Mammary epithelial cell (primary cell): ENCODE results near the gene TOP3A.

Experiments
- CTCF ChIP-seq, 2 donors: IDR thresholded peaks in 1 of 2; conservative IDR thresholded peaks in 1 of 2; 2 replicates each; pipeline ENCODE4 v1.5.1; 2011 to 2012; ENCODE audit warnings: inconsistent platforms in 2 of 2, low read length in 2 of 2, mild to moderate bottlenecking in 2 of 2, control low read depth in 1 of 2, low read depth in 1 of 2; ENCODE audit not compliant: insufficient read depth in 1 of 2; ENCODE audit errors: extremely low read depth in 1 of 2
- EZH2 ChIP-seq: IDR thresholded peaks from 2 replicates; pipeline ENCODE4 v1.6.1; 2012; ENCODE audit warnings: low read length, inconsistent platforms, borderline replicate concordance

- TF ChIP-seq CTCF (conservative IDR thresholded peaks at IDR 0.05 in 1 of 2, IDR thresholded peaks at IDR 0.05 in 1 of 2; ENCODE audit: extremely low read depth in 1 of 2, insufficient read depth in 1 of 2, low read depth in 1 of 2, low read length in 2 of 2) (no peak), EZH2 (no peak)
These were observed 85.0 kb downstream of the TOP3A start for GRCh38 chr17:18229771-18230170.
